WTC11 (cell line): ENCODE results near the gene FH. TPM values are rescaled to one million over a fixed set of nuclear protein-coding genes. Genes with fewer than 3 reads are reported as not detected.

Experiments used
- ATAC-seq: fragments of 200-7000 bp; cut with Tn5 transposase; 2 replicates; pipeline ENCODE4 v1.10.0; 2021; ENCODE audit warnings: mild to moderate bottlenecking, moderate library complexity
- CTCF ChIA-PET: fragments of 300-600 bp; sonication (Branson Sonifier 250); formaldehyde crosslinking; loops from one replicate; lab custom pipeline; 2021; ENCODE audit warnings: antibody characterized with exemption; lab: Charles Lee
- POLR2A ChIA-PET: fragments of 350-600 bp; sonication (Branson Sonifier 250); formaldehyde crosslinking; loops from one replicate; lab custom pipeline; 2021; ENCODE audit warnings: antibody characterized with exemption; lab: Charles Lee
- DNase-seq: peaks from one replicate; pipeline ENCODE4 v3.0.0; 2021; ENCODE audit warnings: low spot score
- H3K27ac Mint-ChIP-seq: 2 replicates; pipeline ENCODE4 v1.8.0; 2021; ENCODE audit warnings: mixed read lengths
- H3K27me3 Mint-ChIP-seq: 2 replicates; pipeline ENCODE4 v1.8.0; 2021; ENCODE audit warnings: low read depth, mild to moderate bottlenecking, moderate library complexity, mixed read lengths
- H3K36me3 Mint-ChIP-seq: 2 replicates; pipeline ENCODE4 v1.8.0; 2021; ENCODE audit warnings: mixed read lengths
- H3K4me1 Mint-ChIP-seq: 2 replicates; pipeline ENCODE4 v1.8.0; 2022; ENCODE audit warnings: mixed read lengths
- H3K4me3 Mint-ChIP-seq: 2 replicates; pipeline ENCODE4 v1.8.0; 2021; ENCODE audit warnings: mild to moderate bottlenecking, moderate library complexity, mixed read lengths
- H3K9me3 Mint-ChIP-seq: 2 replicates; pipeline ENCODE4 v1.8.0; 2021; ENCODE audit warnings: mixed read lengths
- CREB1 ChIP-seq: sonication (generic); formaldehyde crosslinking; IDR thresholded peaks from 2 replicates; pipeline ENCODE4 v1.8.0; 2023; ENCODE audit warnings: mild to moderate bottlenecking, missing genetic modification reagents
- ESRRA ChIP-seq: sonication (generic); formaldehyde crosslinking; IDR thresholded peaks from 2 replicates; pipeline ENCODE4 v1.8.1; 2022; ENCODE audit warnings: mild to moderate bottlenecking, missing genetic modification reagents, borderline replicate concordance
- FOXJ3 ChIP-seq: sonication (generic); formaldehyde crosslinking; IDR thresholded peaks from 2 replicates; pipeline ENCODE4 v1.9.0; 2021; ENCODE audit warnings: missing genetic modification reagents, mild to moderate bottlenecking, borderline replicate concordance
- GRHL2 ChIP-seq: fragments of 250-450 bp; sonication (Bioruptor Pico); IDR thresholded peaks from 2 replicates; pipeline ENCODE4 v1.8.0; 2022; ENCODE audit warnings: mild to moderate bottlenecking, moderate library complexity; ENCODE audit not compliant: insufficient replicate concordance, severe bottlenecking
- HMGA2 ChIP-seq: fragments of 250-450 bp; sonication (Bioruptor Pico); IDR thresholded peaks from 2 replicates; pipeline ENCODE4 v1.4.0; 2021; ENCODE audit warnings: mild to moderate bottlenecking, moderate library complexity
- JAZF1 ChIP-seq: fragments of 250-450 bp; sonication (Bioruptor Pico); IDR thresholded peaks from 2 replicates; pipeline ENCODE4 v1.9.0; 2021; ENCODE audit warnings: moderate library complexity, mild to moderate bottlenecking, inconsistent platforms
- KAT7 ChIP-seq: sonication (generic); formaldehyde crosslinking; IDR thresholded peaks from 2 replicates; pipeline ENCODE4 v1.8.1; 2023; ENCODE audit warnings: missing genetic modification reagents, mild to moderate bottlenecking, borderline replicate concordance
- NFE2L1 ChIP-seq: sonication (generic); formaldehyde crosslinking; IDR thresholded peaks from 2 replicates; pipeline ENCODE4 v1.8.1; 2023; ENCODE audit warnings: missing genetic modification reagents
- NR1H2 ChIP-seq: sonication (generic); formaldehyde crosslinking; IDR thresholded peaks from 2 replicates; pipeline ENCODE4 v1.9.0; 2021; ENCODE audit warnings: mild to moderate bottlenecking, moderate library complexity, missing genetic modification reagents
- NR3C1 ChIP-seq: sonication (generic); formaldehyde crosslinking; conservative IDR thresholded peaks from 2 replicates; pipeline ENCODE4 v1.8.1; 2023; ENCODE audit warnings: low read depth, mild to moderate bottlenecking, missing genetic modification reagents
- RELA ChIP-seq: sonication (generic); formaldehyde crosslinking; IDR thresholded peaks from 2 replicates; pipeline ENCODE4 v1.8.1; 2022; ENCODE audit warnings: missing genetic modification reagents, mild to moderate bottlenecking, borderline replicate concordance
- RORB ChIP-seq: fragments of 250-450 bp; sonication (Bioruptor Pico); IDR thresholded peaks from 2 replicates; pipeline ENCODE4 v1.9.0; 2021; ENCODE audit warnings: mild to moderate bottlenecking
- SMAD4 ChIP-seq: sonication (generic); formaldehyde crosslinking; IDR thresholded peaks from 2 replicates; pipeline ENCODE4 v1.8.0; 2022; ENCODE audit warnings: mild to moderate bottlenecking, missing genetic modification reagents
- SOX15 ChIP-seq: fragments of 250-450 bp; sonication (Bioruptor Pico); IDR thresholded peaks from 2 replicates; pipeline ENCODE4 v1.9.0; 2021; ENCODE audit warnings: mild to moderate bottlenecking
- TEAD1 ChIP-seq: sonication (generic); formaldehyde crosslinking; IDR thresholded peaks from 2 replicates; pipeline ENCODE4 v1.8.0; 2022; ENCODE audit warnings: mild to moderate bottlenecking, missing genetic modification reagents
- ZNF121 ChIP-seq: sonication (generic); formaldehyde crosslinking; IDR thresholded peaks from 2 replicates; pipeline ENCODE4 v1.8.0; 2023; ENCODE audit warnings: missing genetic modification reagents
- ZNF396 ChIP-seq: fragments of 250-450 bp; sonication (Bioruptor Pico); IDR thresholded peaks from 2 replicates; pipeline ENCODE4 v1.8.0; 2021; ENCODE audit warnings: mild to moderate bottlenecking, moderate library complexity, borderline replicate concordance
- ZNF423 ChIP-seq: fragments of 250-450 bp; sonication (Bioruptor Pico); IDR thresholded peaks from 2 replicates; pipeline ENCODE4 v2.1.2; 2022; ENCODE audit warnings: mild to moderate bottlenecking, moderate library complexity
- ZNF532 ChIP-seq: fragments of 250-450 bp; sonication (Bioruptor Pico); IDR thresholded peaks from 2 replicates; pipeline ENCODE4 v1.9.0; 2021; ENCODE audit warnings: mild to moderate bottlenecking, borderline replicate concordance
- total RNA-seq: library from RNA; stranded (reverse); gene quantifications from 3 replicates; pipeline ENCODE4 v1.2.3, GENCODE V29; 2021
- TF ChIP-seq, protein P1 (sequence below): sonication (generic); formaldehyde crosslinking; IDR thresholded peaks from 2 replicates; pipeline ENCODE4 v1.8.0; 2023; ENCODE audit warnings: missing genetic modification reagents, mild to moderate bottlenecking, borderline replicate concordance
- TF ChIP-seq, protein P2 (sequence below): sonication (generic); formaldehyde crosslinking; IDR thresholded peaks from 2 replicates; pipeline ENCODE4 v1.8.1; 2022; ENCODE audit warnings: low read depth, missing genetic modification reagents, borderline replicate concordance
- TF ChIP-seq, protein P3 (sequence below): sonication (generic); formaldehyde crosslinking; IDR thresholded peaks from 2 replicates; pipeline ENCODE4 v1.8.0; 2023; ENCODE audit warnings: missing genetic modification reagents
- TF ChIP-seq, protein P4 (sequence below): sonication (generic); formaldehyde crosslinking; IDR thresholded peaks from 2 replicates; pipeline ENCODE4 v1.8.0; 2022; ENCODE audit warnings: missing genetic modification reagents

The FH gene
- total RNA-seq, 1 experiment from 2014 or later: 77.4 TPM

GRCh38 chr1:241560849-241561187 is 41.3 kb upstream of the FH start:
- H3K9me3 Mint-ChIP-seq: no peaks in the 10 kb centered on the region
- H3K4me3 Mint-ChIP-seq: no peak overlapping the region
- H3K36me3 Mint-ChIP-seq: no peaks in the 10 kb centered on the region
- H3K27ac Mint-ChIP-seq: no peak overlapping the region
- no peaks in the 10 kb centered on the region; the same call in 1 of the 2 replicates for H3K27me3 Mint-ChIP-seq
- POLR2A ChIA-PET: no interaction called here
- H3K4me1 Mint-ChIP-seq: no peaks in the 10 kb centered on the region
- ATAC-seq: no peak
- TF ChIP-seq NR3C1 (CRISPR knock-in tag) (no peak), ESRRA (CRISPR knock-in tag) (no peak), TEAD1 (CRISPR knock-in tag) (no peak), ZNF396 (CRISPR knock-in tag) (no peak), RORB (no peak), CREB1 (no peak), RELA (CRISPR knock-in tag) (no peak), SOX15 (CRISPR knock-in tag) (no peak), JAZF1 (no peak), SMAD4 (no peak), NR1H2 (CRISPR knock-in tag) (no peak), ZNF423 (CRISPR knock-in tag) (no peak)
- TF ChIP-seq, protein P1, sequence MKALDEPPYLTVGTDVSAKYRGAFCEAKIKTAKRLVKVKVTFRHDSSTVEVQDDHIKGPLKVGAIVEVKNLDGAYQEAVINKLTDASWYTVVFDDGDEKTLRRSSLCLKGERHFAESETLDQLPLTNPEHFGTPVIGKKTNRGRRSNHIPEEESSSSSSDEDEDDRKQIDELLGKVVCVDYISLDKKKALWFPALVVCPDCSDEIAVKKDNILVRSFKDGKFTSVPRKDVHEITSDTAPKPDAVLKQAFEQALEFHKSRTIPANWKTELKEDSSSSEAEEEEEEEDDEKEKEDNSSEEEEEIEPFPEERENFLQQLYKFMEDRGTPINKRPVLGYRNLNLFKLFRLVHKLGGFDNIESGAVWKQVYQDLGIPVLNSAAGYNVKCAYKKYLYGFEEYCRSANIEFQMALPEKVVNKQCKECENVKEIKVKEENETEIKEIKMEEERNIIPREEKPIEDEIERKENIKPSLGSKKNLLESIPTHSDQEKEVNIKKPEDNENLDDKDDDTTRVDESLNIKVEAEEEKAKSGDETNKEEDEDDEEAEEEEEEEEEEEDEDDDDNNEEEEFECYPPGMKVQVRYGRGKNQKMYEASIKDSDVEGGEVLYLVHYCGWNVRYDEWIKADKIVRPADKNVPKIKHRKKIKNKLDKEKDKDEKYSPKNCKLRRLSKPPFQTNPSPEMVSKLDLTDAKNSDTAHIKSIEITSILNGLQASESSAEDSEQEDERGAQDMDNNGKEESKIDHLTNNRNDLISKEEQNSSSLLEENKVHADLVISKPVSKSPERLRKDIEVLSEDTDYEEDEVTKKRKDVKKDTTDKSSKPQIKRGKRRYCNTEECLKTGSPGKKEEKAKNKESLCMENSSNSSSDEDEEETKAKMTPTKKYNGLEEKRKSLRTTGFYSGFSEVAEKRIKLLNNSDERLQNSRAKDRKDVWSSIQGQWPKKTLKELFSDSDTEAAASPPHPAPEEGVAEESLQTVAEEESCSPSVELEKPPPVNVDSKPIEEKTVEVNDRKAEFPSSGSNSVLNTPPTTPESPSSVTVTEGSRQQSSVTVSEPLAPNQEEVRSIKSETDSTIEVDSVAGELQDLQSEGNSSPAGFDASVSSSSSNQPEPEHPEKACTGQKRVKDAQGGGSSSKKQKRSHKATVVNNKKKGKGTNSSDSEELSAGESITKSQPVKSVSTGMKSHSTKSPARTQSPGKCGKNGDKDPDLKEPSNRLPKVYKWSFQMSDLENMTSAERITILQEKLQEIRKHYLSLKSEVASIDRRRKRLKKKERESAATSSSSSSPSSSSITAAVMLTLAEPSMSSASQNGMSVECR (CRISPR knock-in tag): no peak
- TF ChIP-seq, protein P2, sequence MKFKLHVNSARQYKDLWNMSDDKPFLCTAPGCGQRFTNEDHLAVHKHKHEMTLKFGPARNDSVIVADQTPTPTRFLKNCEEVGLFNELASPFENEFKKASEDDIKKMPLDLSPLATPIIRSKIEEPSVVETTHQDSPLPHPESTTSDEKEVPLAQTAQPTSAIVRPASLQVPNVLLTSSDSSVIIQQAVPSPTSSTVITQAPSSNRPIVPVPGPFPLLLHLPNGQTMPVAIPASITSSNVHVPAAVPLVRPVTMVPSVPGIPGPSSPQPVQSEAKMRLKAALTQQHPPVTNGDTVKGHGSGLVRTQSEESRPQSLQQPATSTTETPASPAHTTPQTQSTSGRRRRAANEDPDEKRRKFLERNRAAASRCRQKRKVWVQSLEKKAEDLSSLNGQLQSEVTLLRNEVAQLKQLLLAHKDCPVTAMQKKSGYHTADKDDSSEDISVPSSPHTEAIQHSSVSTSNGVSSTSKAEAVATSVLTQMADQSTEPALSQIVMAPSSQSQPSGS: no peak
- DNase-seq: no peak
- CTCF ChIA-PET: no interaction called here

- ChIA-PET CTCF (no interaction called here), POLR2A (no interaction called here)
- no peaks in the 10 kb centered on the region for H3K4me1 Mint-ChIP-seq
- H3K27me3 Mint-ChIP-seq: no peaks in the 10 kb centered on the region; the same call in 1 of the 2 replicates
- H3K4me3 Mint-ChIP-seq: no peak overlapping the region
- DNase-seq: no peak
- no peaks in the 10 kb centered on the region for H3K9me3 Mint-ChIP-seq
- H3K27ac Mint-ChIP-seq: no peak overlapping the region
- ATAC-seq: no peak
- H3K36me3 Mint-ChIP-seq: no peaks in the 10 kb centered on the region
- no peak for TF ChIP-seq NFE2L1 (CRISPR knock-in tag)
- TF ChIP-seq, protein P3, sequence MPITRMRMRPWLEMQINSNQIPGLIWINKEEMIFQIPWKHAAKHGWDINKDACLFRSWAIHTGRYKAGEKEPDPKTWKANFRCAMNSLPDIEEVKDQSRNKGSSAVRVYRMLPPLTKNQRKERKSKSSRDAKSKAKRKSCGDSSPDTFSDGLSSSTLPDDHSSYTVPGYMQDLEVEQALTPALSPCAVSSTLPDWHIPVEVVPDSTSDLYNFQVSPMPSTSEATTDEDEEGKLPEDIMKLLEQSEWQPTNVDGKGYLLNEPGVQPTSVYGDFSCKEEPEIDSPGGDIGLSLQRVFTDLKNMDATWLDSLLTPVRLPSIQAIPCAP (CRISPR knock-in tag): no peak
- TF ChIP-seq, protein P4, sequence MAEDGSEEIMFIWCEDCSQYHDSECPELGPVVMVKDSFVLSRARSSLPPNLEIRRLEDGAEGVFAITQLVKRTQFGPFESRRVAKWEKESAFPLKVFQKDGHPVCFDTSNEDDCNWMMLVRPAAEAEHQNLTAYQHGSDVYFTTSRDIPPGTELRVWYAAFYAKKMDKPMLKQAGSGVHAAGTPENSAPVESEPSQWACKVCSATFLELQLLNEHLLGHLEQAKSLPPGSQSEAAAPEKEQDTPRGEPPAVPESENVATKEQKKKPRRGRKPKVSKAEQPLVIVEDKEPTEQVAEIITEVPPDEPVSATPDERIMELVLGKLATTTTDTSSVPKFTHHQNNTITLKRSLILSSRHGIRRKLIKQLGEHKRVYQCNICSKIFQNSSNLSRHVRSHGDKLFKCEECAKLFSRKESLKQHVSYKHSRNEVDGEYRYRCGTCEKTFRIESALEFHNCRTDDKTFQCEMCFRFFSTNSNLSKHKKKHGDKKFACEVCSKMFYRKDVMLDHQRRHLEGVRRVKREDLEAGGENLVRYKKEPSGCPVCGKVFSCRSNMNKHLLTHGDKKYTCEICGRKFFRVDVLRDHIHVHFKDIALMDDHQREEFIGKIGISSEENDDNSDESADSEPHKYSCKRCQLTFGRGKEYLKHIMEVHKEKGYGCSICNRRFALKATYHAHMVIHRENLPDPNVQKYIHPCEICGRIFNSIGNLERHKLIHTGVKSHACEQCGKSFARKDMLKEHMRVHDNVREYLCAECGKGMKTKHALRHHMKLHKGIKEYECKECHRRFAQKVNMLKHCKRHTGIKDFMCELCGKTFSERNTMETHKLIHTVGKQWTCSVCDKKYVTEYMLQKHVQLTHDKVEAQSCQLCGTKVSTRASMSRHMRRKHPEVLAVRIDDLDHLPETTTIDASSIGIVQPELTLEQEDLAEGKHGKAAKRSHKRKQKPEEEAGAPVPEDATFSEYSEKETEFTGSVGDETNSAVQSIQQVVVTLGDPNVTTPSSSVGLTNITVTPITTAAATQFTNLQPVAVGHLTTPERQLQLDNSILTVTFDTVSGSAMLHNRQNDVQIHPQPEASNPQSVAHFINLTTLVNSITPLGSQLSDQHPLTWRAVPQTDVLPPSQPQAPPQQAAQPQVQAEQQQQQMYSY (CRISPR knock-in tag): no peak
- no peak for TF ChIP-seq SOX15 (CRISPR knock-in tag)
- TF ChIP-seq FOXJ3 (CRISPR knock-in tag): no peak
- no peak for TF ChIP-seq KAT7 (CRISPR knock-in tag)
- TF ChIP-seq HMGA2: no peak
- TF ChIP-seq GRHL2 (CRISPR knock-in tag): no peak
- TF ChIP-seq ZNF532 (CRISPR knock-in tag): no peak
- no peak for TF ChIP-seq ZNF121 (CRISPR knock-in tag)
Measured at GRCh38 chr1:241560146-241560848, 40.7 kb upstream of the FH start.
